Peyer's patch (tissue), 4 donors: ENCODE results near the gene LRRN3. TPM values are rescaled to one million over a fixed set of nuclear protein-coding genes. Genes with fewer than 3 reads are reported as not detected.

Experiments
- DNase-seq, 3 donors: peaks; one replicate each; pipeline ENCODE4 v3.0.0-alpha.2; 2017 to 2019
- H3K27ac ChIP-seq, 4 donors: fragments of 200-600 bp; sonication (generic); one replicate each; pipeline ENCODE4 v1.5.1; 2016 to 2019
- H3K27me3 ChIP-seq, 2 donors: fragments of 200-600 bp; sonication (generic); one replicate each; pipeline ENCODE4 v1.5.1; 2019
- H3K36me3 ChIP-seq, 3 donors: fragments of 200-600 bp; sonication (generic); one replicate each; pipeline ENCODE4 v1.5.1; 2016 to 2019
- H3K4me1 ChIP-seq, 4 donors: fragments of 200-600 bp; sonication (generic); one replicate each; pipeline ENCODE4 v1.5.1; 2016 to 2019
- H3K4me3 ChIP-seq, 4 donors: fragments of 200-600 bp; sonication (generic); 1 replicate in 3 of 4; 2 replicates in 1 of 4; pipeline ENCODE4 v1.5.1; 2016 to 2019; ENCODE audit warnings: mild to moderate bottlenecking in 1 of 4
- H3K9me3 ChIP-seq, 4 donors: fragments of 200-600 bp; sonication (generic); one replicate each; pipeline ENCODE4 v1.5.1; 2016 to 2019; ENCODE audit warnings: mild to moderate bottlenecking in 1 of 4
- POLR2A ChIP-seq, 2 donors: fragments of 450-650 bp; IDR thresholded peaks; one replicate each; pipeline ENCODE4 v1.5.1; 2017; ENCODE audit warnings: antibody characterized with exemption in 2 of 2, mild to moderate bottlenecking in 2 of 2, moderate library complexity in 2 of 2
- total RNA-seq, 4 donors: library from RNA; depleted of rRNA; stranded (reverse); fragments of >200 nt; gene quantifications; one replicate each; pipeline ENCODE4 v1.1.0, GENCODE V29; 2016
- TF ChIP-seq, protein P1 (sequence below), 6 experiments: fragments of 450-650 bp in 4 of 6; fragments of 200-600 bp in 2 of 6; sonication (generic) in 1 of 6; IDR thresholded peaks; one replicate each; pipeline ENCODE4 v1.5.1; 2017 to 2019; ENCODE audit warnings: antibody characterized with exemption in 6 of 6, mild to moderate bottlenecking in 3 of 6, moderate library complexity in 1 of 6

LRRN3 gene
- total RNA-seq, 4 donors from 2014 or later, result 0.40 to 0.53 TPM; not detected in 2

DNA sequence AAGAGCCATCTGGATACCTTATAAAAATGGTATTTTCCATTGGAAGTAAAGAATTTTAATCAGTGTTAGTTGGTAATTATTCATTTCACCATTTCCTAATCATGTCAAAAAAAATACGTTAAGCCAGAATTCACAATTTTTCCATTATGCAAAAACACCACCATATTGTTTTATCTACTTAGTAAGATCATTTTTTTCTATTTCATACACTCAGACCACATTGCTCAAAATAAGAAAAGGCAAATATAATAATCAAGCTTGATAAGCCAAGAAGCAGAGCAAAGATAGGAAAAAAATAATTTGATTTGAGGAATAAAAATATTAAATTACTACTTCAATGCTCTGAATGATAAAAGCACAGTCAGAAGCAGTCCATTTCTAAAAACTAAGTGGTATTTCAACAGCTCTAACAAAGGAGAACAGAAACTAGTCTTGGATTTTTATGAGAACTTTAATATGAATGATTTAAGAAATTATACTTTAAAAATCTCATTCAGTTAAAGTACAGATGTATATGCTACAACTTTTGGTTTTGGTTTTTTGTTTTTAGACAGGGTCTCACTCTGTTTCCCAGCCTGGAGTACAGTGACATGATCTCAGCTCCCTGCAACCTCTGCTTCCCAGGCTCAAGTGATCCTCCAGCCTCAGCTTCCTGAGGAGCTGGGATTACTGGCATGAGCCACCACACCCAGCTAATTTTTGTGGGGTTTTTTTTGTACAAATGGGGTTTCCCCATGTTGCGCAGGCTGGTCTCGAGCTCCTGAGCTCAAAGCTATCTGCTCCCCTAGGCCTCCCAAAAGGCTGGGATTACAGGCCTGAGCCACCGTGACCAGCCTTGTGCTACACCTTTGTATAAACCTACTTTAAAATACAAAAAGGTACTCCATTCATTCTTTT is 46.6 kb downstream of the LRRN3 start:
- Histone ChIP-seq H3K9me3 (no peaks in the 10 kb centered on the region), H3K36me3 (no peaks in the 10 kb centered on the region), H3K4me1 (peaks cover 0 to 11% (median 0%) of the 10 kb centered on the region in 4 donors), H3K4me3 (no peak overlapping the region), H3K27ac (no peak overlapping the region), H3K27me3 (no peaks in the 10 kb centered on the region)
- no peak for DNase-seq
- TF ChIP-seq, protein P1, sequence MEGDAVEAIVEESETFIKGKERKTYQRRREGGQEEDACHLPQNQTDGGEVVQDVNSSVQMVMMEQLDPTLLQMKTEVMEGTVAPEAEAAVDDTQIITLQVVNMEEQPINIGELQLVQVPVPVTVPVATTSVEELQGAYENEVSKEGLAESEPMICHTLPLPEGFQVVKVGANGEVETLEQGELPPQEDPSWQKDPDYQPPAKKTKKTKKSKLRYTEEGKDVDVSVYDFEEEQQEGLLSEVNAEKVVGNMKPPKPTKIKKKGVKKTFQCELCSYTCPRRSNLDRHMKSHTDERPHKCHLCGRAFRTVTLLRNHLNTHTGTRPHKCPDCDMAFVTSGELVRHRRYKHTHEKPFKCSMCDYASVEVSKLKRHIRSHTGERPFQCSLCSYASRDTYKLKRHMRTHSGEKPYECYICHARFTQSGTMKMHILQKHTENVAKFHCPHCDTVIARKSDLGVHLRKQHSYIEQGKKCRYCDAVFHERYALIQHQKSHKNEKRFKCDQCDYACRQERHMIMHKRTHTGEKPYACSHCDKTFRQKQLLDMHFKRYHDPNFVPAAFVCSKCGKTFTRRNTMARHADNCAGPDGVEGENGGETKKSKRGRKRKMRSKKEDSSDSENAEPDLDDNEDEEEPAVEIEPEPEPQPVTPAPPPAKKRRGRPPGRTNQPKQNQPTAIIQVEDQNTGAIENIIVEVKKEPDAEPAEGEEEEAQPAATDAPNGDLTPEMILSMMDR (IDR thresholded peaks at IDR 0.05), result no peak
- no peak for TF ChIP-seq POLR2A (IDR thresholded peaks at IDR 0.05)

- peaks cover 0 to 11% (median 0%) of the 10 kb centered on the region in 4 donors for H3K4me1 ChIP-seq
- H3K27me3 ChIP-seq, result no peaks in the 10 kb centered on the region
- no peak overlapping the region for H3K4me3 ChIP-seq
- TF ChIP-seq, protein P1 (IDR thresholded peaks at IDR 0.05), result no peak
- TF ChIP-seq POLR2A (IDR thresholded peaks at IDR 0.05), result no peak
- no peaks in the 10 kb centered on the region for H3K36me3 ChIP-seq
- H3K9me3 ChIP-seq, result no peaks in the 10 kb centered on the region
- DNase-seq, result peak in 2 of 3 donors; percentile 41 to 56
- H3K27ac ChIP-seq, result no peak overlapping the region
Observed at GRCh38 chr7:111138193-111138569, 47.3 kb downstream of the LRRN3 start.

DNA sequence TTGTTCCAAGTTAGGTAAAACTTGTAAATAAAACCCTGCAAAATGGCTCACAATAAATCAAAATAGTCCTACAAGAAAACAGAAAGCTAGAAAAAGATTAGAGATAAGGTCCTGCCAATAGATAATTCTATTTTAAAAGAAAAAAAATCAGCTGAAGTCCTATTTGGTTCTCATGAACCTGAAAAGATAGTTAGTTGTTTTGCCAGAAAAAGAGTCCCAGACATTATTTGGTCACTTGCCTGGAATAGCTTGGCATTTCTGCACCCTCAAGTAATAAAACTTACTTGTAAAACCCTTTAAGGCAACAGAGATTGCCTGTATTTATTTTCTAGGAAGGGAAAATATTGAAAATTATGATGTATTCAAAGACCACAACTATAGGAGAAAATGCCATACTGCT is 47.7 kb downstream of the LRRN3 start:
- H3K4me3 ChIP-seq, result no peak overlapping the region
- H3K4me1 ChIP-seq, result peaks cover 0 to 11% (median 0%) of the 10 kb centered on the region in 4 donors
- no peak for TF ChIP-seq POLR2A (IDR thresholded peaks at IDR 0.05)
- TF ChIP-seq, protein P1 (IDR thresholded peaks at IDR 0.05), result no peak
- no peaks in the 10 kb centered on the region for H3K9me3 ChIP-seq
- DNase-seq, result no peak
- H3K36me3 ChIP-seq, result no peaks in the 10 kb centered on the region
- no peak overlapping the region for H3K27ac ChIP-seq
- H3K27me3 ChIP-seq, result no peaks in the 10 kb centered on the region

DNA sequence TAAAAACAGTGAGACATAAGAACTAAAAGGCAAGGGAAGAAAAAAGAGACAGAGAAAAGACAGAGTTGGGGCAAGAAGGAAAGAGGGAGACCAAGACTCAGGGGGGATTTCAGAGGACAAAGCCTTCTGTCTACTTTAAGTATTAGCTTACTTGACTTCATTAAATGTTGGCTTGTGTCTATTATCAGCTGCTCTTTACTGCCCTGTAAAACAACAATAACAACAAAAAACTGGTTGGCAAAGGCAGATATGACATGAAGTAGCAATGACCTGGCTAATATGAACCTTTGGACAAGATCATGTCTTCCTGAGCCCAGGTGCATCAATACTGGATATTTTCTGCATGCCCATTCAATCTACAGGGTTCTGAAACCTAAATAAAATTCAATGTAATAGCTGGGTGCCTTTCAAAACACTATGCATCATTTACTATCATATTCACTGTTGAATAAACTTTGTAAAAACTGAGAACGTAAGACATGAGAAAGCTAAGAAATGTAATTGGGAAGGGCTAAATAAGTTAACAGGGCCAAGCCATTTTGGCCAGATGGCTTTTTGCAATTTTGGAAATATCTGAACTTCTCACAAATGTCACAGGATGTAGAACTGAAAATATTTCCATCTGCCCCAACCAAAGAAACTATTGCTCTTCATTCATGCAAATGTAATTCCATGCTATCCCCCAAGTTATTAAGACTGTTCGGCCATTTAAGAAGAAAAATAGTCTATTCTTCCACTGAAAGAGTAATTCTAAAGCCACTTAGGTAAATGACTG is 49.4 kb downstream of the LRRN3 start:
- Histone ChIP-seq H3K4me3 (no peak overlapping the region), H3K4me1 (peaks cover 0 to 11% (median 0%) of the 10 kb centered on the region in 4 donors), H3K27ac (no peak overlapping the region), H3K27me3 (no peaks in the 10 kb centered on the region), H3K36me3 (no peaks in the 10 kb centered on the region), H3K9me3 (no peaks in the 10 kb centered on the region)
- no peak for DNase-seq
- TF ChIP-seq, protein P1 (IDR thresholded peaks at IDR 0.05), result no peak
- no peak for TF ChIP-seq POLR2A (IDR thresholded peaks at IDR 0.05)

DNA sequence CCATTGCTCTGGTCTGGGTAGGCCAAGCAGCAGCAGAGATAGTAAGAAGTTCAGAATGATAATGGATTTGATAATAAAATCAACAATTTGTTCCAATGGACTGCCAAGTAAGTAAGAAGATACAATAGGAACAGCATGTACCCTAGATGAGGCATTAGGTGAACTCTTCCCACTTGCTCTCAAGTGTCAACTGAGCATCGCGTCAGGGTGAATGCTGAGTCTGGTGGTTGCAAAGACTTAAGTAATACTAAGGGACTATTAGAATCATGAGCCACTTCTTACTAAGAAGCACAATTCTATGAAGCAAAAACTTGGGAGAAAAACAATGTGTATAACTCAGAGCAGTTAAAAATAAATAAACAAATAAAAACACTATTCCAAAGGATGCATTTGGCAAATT is 54.5 kb downstream of the LRRN3 start:
- TF ChIP-seq, protein P1 (IDR thresholded peaks at IDR 0.05), result no peak
- TF ChIP-seq POLR2A (IDR thresholded peaks at IDR 0.05), result no peak
- no peak for DNase-seq
- no peaks in the 10 kb centered on the region for H3K9me3 ChIP-seq
- H3K27me3 ChIP-seq, result no peaks in the 10 kb centered on the region
- no peak overlapping the region for H3K27ac ChIP-seq
- no peaks in the 10 kb centered on the region for H3K4me1 ChIP-seq
- no peak overlapping the region for H3K4me3 ChIP-seq
- H3K36me3 ChIP-seq, result no peaks in the 10 kb centered on the region
